ENCODE data around the gene KCNH4.

Gene KCNH4

DNA sequence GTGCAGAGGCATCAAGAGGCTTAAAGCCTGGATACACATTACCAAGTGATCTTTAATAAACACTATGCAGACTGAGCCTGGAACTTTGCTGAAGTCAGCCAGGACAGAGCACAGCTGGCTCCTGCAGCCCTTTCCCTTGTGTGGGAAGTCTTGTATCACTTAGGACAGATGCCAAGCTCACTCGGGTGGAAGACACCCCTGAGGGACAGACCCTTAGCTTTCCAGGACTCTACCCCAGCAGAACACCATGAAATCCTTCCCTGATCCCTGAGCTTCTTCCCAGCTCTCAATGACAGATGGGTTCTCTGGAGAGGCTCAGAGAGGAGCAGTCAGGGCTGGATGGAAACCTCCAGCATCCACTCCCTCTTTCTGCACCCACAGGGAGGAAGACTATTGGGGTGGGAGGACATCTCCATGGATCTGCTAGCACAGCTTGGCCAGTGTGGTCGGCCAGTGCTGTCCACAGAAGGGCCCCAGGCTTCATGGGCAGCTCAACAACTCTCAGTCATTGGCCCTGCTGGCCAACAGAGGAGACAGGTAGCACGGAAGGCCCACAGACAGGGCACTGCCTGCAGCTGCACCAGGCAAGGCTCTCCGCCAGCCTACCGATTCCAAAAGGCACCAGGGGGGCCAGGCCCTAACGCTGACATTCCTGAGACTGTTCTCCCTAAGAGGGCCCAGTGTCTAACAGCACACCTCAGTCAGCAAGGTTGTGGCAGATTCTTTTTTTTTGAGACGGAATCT, 42.0 kb downstream of the KCNH4 start:
- Histone ChIP-seq H3K27ac (ENCODE audit: low read length) (no peak overlapping the region), H4K20me1 (ENCODE audit: insufficient read depth, low read length) (peaks cover 71% of the 10 kb centered on the region), H3K79me2 (ENCODE audit: insufficient read depth, low read length) (peaks cover 99% of the 10 kb centered on the region), H3K4me2 (ENCODE audit: insufficient read depth, low read length) (no peak overlapping the region), H3K4me3 (ENCODE audit: low read depth in 1 of 2, low read length in 2 of 2) (no peak overlapping the region), H3K36me3 (ENCODE audit: insufficient read depth, low read length) (peaks cover 59% of the 10 kb centered on the region), H3K9ac (ENCODE audit: low read depth, low read length) (no peak overlapping the region), H3K27me3 (ENCODE audit: insufficient read depth, low read length, poor library complexity) (no peaks in the 10 kb centered on the region), H3K4me1 (ENCODE audit: insufficient read depth, low read length) (0 out of 2 replicates have a peak, but pooled peaks cover 2% of the 10 kb centered on the region), H3K9me3 (ENCODE audit: insufficient read depth, low read length, severe bottlenecking) (no peaks in the 10 kb centered on the region), H2AFZ (ENCODE audit: low read depth, low read length) (no peak overlapping the region)
- DNase-seq: no peak
- no peak for ATAC-seq (ENCODE audit: insufficient read depth, low read depth)
- TF ChIP-seq, protein P1, sequence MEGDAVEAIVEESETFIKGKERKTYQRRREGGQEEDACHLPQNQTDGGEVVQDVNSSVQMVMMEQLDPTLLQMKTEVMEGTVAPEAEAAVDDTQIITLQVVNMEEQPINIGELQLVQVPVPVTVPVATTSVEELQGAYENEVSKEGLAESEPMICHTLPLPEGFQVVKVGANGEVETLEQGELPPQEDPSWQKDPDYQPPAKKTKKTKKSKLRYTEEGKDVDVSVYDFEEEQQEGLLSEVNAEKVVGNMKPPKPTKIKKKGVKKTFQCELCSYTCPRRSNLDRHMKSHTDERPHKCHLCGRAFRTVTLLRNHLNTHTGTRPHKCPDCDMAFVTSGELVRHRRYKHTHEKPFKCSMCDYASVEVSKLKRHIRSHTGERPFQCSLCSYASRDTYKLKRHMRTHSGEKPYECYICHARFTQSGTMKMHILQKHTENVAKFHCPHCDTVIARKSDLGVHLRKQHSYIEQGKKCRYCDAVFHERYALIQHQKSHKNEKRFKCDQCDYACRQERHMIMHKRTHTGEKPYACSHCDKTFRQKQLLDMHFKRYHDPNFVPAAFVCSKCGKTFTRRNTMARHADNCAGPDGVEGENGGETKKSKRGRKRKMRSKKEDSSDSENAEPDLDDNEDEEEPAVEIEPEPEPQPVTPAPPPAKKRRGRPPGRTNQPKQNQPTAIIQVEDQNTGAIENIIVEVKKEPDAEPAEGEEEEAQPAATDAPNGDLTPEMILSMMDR (IDR thresholded peaks at IDR 0.05; ENCODE audit: borderline replicate concordance, extremely low read depth, low read length, poor library complexity, severe bottlenecking): no peak
- no peak for TF ChIP-seq EZH2 (IDR thresholded peaks at IDR 0.05; ENCODE audit: borderline replicate concordance, low read depth, low read length, severe bottlenecking)

DNA sequence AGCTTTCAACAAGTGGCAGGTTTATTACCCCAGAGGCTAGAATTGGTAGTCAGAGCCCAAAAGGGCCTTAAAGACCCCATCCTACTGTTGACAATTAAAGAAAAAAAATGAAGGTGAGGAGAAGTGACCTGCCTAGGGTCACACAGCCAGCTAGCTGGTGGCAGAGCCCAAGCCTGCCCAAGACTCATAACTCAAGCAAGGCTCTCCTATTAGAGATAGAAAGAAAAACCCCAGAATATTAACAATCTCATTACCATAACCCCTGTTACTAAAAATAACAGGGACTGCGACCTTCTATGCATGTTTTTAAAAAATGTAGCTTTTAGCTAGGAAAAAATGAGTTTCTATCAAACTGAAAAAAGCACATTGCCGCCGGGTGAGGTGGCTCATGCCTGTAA, 44.3 kb downstream of the KCNH4 start:
- peaks cover 58% of the 10 kb centered on the region for H3K36me3 ChIP-seq (ENCODE audit: insufficient read depth, low read length)
- no peak overlapping the region for H2AFZ ChIP-seq (ENCODE audit: low read depth, low read length)
- no peak overlapping the region for H3K4me2 ChIP-seq (ENCODE audit: insufficient read depth, low read length)
- 0 out of 2 replicates have a peak, but pooled peaks cover 3% of the 10 kb centered on the region for H3K4me1 ChIP-seq (ENCODE audit: insufficient read depth, low read length)
- no peak for TF ChIP-seq EZH2 (IDR thresholded peaks at IDR 0.05; ENCODE audit: borderline replicate concordance, low read depth, low read length, severe bottlenecking)
- TF ChIP-seq, protein P1 (IDR thresholded peaks at IDR 0.05; ENCODE audit: borderline replicate concordance, extremely low read depth, low read length, poor library complexity, severe bottlenecking): no peak
- ATAC-seq (ENCODE audit: insufficient read depth, low read depth): no peak
- H3K27me3 ChIP-seq (ENCODE audit: insufficient read depth, low read length, poor library complexity): no peaks in the 10 kb centered on the region
- H3K9me3 ChIP-seq (ENCODE audit: insufficient read depth, low read length, severe bottlenecking): no peaks in the 10 kb centered on the region
- peaks cover 69% of the 10 kb centered on the region for H4K20me1 ChIP-seq (ENCODE audit: insufficient read depth, low read length)
- peaks cover 99% of the 10 kb centered on the region for H3K79me2 ChIP-seq (ENCODE audit: insufficient read depth, low read length)
- H3K27ac ChIP-seq (ENCODE audit: low read length): no peak overlapping the region
- no peak overlapping the region for H3K9ac ChIP-seq (ENCODE audit: low read depth, low read length)
- no peak overlapping the region for H3K4me3 ChIP-seq (ENCODE audit: low read depth in 1 of 2, low read length in 2 of 2)
- no peak for DNase-seq

DNA sequence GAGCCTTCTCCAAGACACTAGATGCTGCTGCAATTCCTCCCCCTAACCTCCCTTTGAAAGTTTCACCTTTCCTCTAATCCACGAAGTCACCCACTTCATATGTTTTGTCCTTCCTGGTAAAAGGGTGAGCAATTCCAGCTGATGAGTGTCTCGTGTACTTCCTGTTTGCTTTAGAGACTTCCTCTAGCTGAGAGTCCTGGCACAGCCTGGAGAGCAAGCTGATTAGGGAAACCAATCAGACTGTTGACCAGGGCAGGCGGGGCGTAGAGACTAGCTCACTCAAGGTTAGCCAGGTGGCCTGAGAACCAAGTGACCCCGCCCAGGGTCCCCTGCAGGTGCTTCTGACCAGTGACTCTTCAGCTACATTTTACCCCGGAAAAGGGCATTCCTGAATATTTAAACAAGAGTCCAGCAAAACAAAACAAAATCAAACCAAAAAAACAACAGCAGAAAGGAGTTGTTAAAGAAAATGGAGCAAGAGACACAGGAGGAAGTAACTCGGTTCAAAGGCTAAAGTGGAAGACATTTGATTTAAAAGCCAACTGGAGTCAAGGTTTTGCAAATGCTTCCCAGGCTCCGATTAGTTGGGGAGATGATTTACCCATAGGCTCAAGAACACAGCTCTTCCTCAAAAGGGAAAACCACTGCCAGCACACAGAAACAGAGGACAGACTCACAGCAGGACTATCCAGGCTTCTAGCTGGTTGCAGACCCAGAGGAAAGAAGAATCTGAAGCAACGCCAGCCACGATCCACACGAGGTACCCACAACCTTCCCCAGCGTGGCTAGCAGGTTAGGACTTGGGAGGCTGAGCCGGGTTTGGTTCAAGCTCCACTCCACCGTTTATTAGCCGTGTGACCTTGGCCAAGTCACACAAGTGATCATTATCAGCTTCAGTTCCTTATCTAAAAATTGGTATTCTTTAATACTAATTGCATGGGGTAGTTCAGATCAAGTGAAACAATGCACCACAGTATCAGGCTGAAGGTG, 45.0 kb downstream of the KCNH4 start:
- ATAC-seq (ENCODE audit: insufficient read depth, low read depth): no peak
- Histone ChIP-seq H3K27ac (ENCODE audit: low read length) (no peak overlapping the region), H3K9ac (ENCODE audit: low read depth, low read length) (no peak overlapping the region), H3K27me3 (ENCODE audit: insufficient read depth, low read length, poor library complexity) (no peaks in the 10 kb centered on the region), H2AFZ (ENCODE audit: low read depth, low read length) (no peak overlapping the region), H3K4me3 (ENCODE audit: low read depth in 1 of 2, low read length in 2 of 2) (no peak overlapping the region), H3K4me2 (ENCODE audit: insufficient read depth, low read length) (no peak overlapping the region), H3K79me2 (ENCODE audit: insufficient read depth, low read length) (peaks cover 99% of the 10 kb centered on the region), H3K36me3 (ENCODE audit: insufficient read depth, low read length) (peaks cover 58% of the 10 kb centered on the region), H3K9me3 (ENCODE audit: insufficient read depth, low read length, severe bottlenecking) (no peaks in the 10 kb centered on the region), H4K20me1 (ENCODE audit: insufficient read depth, low read length) (peaks cover 69% of the 10 kb centered on the region), H3K4me1 (ENCODE audit: insufficient read depth, low read length) (0 out of 2 replicates have a peak, but pooled peaks cover 3% of the 10 kb centered on the region)
- no peak for DNase-seq
- TF ChIP-seq EZH2 (IDR thresholded peaks at IDR 0.05; ENCODE audit: borderline replicate concordance, low read depth, low read length, severe bottlenecking): no peak
- TF ChIP-seq, protein P1 (IDR thresholded peaks at IDR 0.05; ENCODE audit: borderline replicate concordance, extremely low read depth, low read length, poor library complexity, severe bottlenecking): no peak

Data from DND-41 (cell line).